Skeletal muscle cell (primary cell): Measurements from ENCODE around the gene MSI2.

ENCODE experiments used
- DNase-seq: peaks from one replicate; pipeline ENCODE4 v3.0.0-alpha.2; 2010; ENCODE audit warnings: low read depth
- H3K4me3 ChIP-seq: 2 replicates; pipeline ENCODE4 v1.5.1; 2011; ENCODE audit warnings: low read depth, mild to moderate bottlenecking, control low read depth, low read length, moderate library complexity

MSI2 gene

GRCh38 chr17:57309479-57309878 is 53.2 kb downstream of the MSI2 start:
- DNase-seq, result no peak
- no peak overlapping the region for H3K4me3 ChIP-seq

GRCh38 chr17:57311281-57312216 is 55.2 kb downstream of the MSI2 start:
- DNase-seq, result no peak
- H3K4me3 ChIP-seq, result no peak overlapping the region

GRCh38 chr17:57312242-57312641 is 55.9 kb downstream of the MSI2 start:
- no peak for DNase-seq
- H3K4me3 ChIP-seq, result no peak overlapping the region

DNA sequence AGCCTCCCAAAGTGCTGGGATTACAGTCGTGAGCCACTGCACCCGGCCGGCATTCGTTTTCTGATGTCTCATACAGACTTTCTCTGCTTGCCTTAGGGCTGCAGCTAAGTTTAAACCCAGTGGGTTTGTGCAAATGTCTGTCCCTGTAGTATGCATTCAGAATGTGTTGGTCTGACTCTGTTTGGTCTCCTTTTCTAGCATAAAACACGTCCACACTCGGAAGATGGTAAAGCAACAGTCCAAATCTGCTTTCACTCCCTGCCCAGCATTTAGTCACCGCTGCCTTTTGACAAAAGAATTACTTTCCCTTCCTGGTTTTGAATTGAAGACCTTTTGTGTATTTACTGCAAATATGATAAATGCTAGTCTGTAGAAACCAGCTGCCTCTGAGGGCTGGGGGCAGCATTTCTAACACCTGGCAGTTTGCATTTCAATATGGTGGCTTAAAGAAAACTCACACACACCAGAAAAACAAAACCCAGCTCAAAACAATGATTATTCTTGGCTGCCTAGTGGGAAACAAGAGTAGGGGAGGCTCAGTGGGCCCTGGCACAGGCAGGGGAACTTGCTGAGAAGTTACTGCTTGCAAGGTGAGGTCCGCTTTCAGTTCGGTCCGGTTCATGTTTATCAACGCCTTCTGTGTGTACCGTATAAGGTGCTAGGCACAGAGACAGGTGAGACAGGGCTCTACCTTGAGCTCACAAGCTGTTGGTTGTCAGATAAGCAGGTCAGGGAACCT is 56.9 kb downstream of the MSI2 start:
- no peak for DNase-seq
- no peak overlapping the region for H3K4me3 ChIP-seq

DNA sequence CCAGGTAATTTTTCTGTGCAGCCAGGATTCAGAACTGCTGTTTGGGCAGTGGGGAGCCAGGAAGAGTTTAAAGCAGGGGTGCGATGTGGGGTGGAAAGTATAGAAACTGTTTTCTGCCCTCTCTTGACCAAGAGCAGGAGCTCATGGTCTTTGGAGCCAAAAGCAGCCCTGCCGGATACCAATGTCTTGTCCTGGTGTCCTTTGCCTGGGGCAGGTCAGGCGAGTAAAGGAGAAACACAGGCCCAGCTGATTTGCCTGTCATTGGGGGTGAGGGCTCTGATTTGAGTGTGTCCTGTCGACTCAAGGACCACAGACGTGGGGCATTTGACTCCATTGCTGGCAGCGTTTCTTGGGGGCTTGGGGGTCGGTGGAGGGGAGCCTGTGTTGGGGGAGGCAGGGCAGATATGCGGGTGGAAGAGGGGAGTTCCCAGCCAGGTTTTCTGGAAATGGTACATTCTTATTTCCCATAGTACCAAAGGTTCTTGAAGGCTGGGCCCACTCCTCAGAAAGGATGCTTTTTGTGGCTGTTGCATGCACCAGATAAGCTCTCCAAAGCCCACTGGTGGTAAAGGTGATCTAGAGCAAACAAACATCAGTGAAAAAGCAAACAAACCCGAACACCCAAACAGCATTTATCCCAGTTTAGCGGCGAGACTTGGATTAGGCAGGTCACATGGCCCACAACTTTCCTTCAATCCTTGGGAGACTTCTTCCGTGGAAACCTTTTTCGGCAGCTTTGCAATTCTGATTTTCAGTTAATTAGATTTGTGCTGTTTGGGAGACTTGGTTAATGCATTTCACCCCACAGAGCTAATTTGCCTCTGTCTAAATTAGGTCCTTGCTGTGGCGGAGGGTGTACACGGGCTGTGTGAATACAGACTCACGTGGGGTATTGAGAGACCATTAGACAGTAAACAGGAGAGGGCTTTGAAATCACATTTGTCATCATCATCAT is 59.0 kb downstream of the MSI2 start:
- DNase-seq, result no peak
- no peak overlapping the region for H3K4me3 ChIP-seq

GRCh38 chr17:57316361-57316760 is 60.0 kb downstream of the MSI2 start:
- no peak for DNase-seq
- H3K4me3 ChIP-seq, result no peak overlapping the region

GRCh38 chr17:57317079-57317478 is 60.8 kb downstream of the MSI2 start:
- DNase-seq, result no peak
- H3K4me3 ChIP-seq, result no peak overlapping the region

GRCh38 chr17:57318913-57319312 is 62.6 kb downstream of the MSI2 start:
- DNase-seq, result no peak
- H3K4me3 ChIP-seq, result no peak overlapping the region

DNA sequence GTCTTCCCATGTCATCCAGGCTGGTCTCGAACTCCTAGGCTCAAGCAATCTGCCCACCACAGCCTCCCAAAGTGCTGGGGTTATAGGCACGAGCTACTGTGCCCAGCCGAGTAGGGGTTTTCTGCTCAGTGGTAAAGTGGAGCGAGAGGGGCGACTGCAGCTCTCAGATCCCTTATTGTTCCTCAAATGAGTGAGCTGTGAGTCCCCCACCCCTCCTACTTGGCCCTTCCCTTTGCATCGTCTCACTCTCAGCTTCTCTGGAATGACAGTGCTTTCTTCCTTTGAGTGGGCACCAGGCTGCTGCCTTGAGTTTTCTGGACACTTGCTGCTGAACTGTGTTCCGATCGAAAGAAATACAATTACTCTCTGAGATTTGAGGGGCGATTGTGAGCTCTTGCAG is 63.5 kb downstream of the MSI2 start:
- DNase-seq, result no peak
- no peak overlapping the region for H3K4me3 ChIP-seq

DNA sequence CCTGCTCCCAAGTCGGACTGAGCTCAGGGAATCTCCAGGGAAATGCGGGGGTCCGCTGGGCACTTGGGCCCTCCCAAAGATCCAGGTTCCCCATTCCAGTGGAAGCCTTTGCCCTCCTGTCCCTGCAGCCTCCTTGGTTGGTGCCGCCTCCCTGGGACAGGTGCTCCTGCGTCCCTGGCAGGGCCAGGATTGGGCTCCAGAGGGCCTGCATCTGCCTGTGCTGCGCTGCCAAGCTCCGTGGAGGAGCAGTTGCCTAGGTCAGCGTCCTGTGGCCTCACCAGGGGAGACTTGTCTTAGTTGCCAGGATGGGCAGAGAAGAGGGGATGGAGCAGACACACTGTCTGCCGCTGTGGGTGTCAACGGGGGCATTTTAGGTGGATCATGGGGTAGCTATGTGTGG is 67.1 kb downstream of the MSI2 start:
- H3K4me3 ChIP-seq, result no peak overlapping the region
- DNase-seq, result no peak

DNA sequence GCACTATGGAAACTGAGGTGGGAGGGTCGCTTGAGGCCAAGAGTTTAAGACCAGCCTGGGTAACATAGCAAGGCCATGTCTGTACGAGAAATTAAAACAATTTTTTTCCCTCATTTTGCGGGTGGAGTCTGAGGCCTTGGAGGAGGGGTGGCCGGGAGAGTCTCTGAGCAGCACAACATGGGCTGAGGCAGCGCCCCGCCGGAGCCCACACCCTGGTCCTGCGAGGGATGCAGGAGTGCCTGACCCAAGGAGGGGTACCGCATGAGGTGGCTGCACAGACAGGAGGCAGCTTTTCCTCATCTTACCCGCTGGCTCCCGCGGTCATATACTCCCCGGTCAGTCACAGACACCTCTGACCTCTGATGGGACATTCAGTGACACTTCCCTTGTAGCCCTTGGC is 67.7 kb downstream of the MSI2 start:
- DNase-seq, result no peak

GRCh38 chr17:57324631-57325030 is 68.3 kb downstream of the MSI2 start:
- no peak overlapping the region for H3K4me3 ChIP-seq
- no peak for DNase-seq

More for the DNA sequence above, 67.7 kb downstream of the MSI2 start:
- H3K4me3 ChIP-seq, result no peak overlapping the region

GRCh38 chr17:57326336-57326735 is 70.0 kb downstream of the MSI2 start:
- DNase-seq, result no peak
- H3K4me3 ChIP-seq, result no peak overlapping the region

GRCh38 chr17:57326764-57327163 is 70.4 kb downstream of the MSI2 start:
- no peak for DNase-seq
- no peak overlapping the region for H3K4me3 ChIP-seq

- H3K4me3 ChIP-seq, result no peak overlapping the region
- no peak for DNase-seq
Observed at GRCh38 chr17:57327176-57327970, 71.0 kb downstream of the MSI2 start.

GRCh38 chr17:57328109-57328882 is 72.0 kb downstream of the MSI2 start:
- H3K4me3 ChIP-seq, result no peak overlapping the region
- DNase-seq, result peak; percentile 2

- H3K4me3 ChIP-seq, result no peak overlapping the region
- DNase-seq, result no peak
Observed at GRCh38 chr17:57329380-57330214, 73.3 kb downstream of the MSI2 start.
